Left lobe of liver (tissue), 2 donors: ENCODE results near the gene TMSB15B. TPM values are rescaled to one million over a fixed set of nuclear protein-coding genes. Genes with fewer than 3 reads are reported as not detected.
A peak's percentile ranks its signal among the peaks of the same experiment; 100 is the strongest.
"Not testable (repeated sequence)": the region's sequence is repeated elsewhere in the genome, so short reads cannot be mapped to it uniquely, and the experiment has no call there.

ENCODE experiments used
- ATAC-seq: fragments of 200-7000 bp; cut with Tn5 transposase; one replicate; pipeline ENCODE4 v1.9.1; 2020; ENCODE audit warnings: mild to moderate bottlenecking, moderate library complexity
- DNase-seq: peaks from one replicate; pipeline ENCODE4 v3.0.0-alpha.2; 2020; ENCODE audit warnings: low spot score
- total RNA-seq: library from RNA; stranded (reverse); gene quantifications from one replicate; pipeline ENCODE4 v1.2.1, GENCODE V29; 2021
- donor health status: DM: no; HTN: no; CAD: no; lungs with moderate emphysema.
- donor health status: DM: no; HTN: yes; CAD: no.

TMSB15B gene
- 0.28 TPM for total RNA-seq

- peak; percentile 47 for ATAC-seq
- not testable (repeated sequence) for DNase-seq
Measured at GRCh38 chrX:103962411-103963278, at the start of gene TMSB15B. TMSB15B (plus strand) TSS chrX:103962627.

DNA sequence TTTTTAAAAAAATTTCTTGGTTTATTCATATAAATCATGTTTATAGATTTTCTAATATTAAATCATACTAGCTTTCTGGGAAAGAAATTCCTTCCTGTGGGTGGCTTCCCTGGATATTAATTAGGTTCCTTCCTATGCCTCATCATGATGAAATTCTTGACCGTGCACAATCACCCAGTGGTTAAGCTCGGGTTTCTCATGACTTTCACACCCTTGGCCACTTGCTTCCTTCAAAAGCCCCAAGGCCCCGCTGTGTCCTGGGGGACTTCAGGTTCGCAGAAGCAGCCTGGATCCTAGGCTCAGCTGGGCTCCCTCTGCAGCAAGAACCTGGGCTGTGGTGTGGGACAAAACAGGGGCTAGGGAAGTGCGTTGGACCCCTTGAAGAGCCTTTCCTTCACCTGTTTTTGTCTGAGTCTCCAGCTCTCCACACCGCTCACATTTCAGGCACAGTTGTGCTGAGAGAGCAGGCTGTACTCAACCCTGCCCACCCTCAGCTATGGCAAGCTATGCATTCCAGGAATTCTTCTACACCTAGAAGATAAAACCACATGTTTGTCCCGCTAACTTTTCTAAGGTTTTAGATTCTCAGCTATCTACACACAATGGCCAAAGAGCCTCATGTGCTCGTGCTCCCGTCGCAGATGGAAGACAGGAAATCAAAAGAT lies 48.9 kb upstream of the TMSB15B start:
- no peak for ATAC-seq
- no peak for DNase-seq

- ATAC-seq (peak; percentile 58), DNase-seq (no peak)
Measured at GRCh38 chrX:103918050-103918449, 44.4 kb upstream of the TMSB15B start.

- peak; percentile 82 for ATAC-seq
Measured at GRCh38 chrX:103918571-103919269, 43.7 kb upstream of the TMSB15B start.

GRCh38 chrX:103919270-103919637 lies 43.2 kb upstream of the TMSB15B start:
- no peak for DNase-seq
- ATAC-seq: peak; percentile 54

More at GRCh38 chrX:103918571-103919269, 43.7 kb upstream of the TMSB15B start:
- no peak for DNase-seq

- not testable (repeated sequence) for DNase-seq, ATAC-seq
Measured at GRCh38 chrX:103920515-103920914, 41.9 kb upstream of the TMSB15B start.

DNA sequence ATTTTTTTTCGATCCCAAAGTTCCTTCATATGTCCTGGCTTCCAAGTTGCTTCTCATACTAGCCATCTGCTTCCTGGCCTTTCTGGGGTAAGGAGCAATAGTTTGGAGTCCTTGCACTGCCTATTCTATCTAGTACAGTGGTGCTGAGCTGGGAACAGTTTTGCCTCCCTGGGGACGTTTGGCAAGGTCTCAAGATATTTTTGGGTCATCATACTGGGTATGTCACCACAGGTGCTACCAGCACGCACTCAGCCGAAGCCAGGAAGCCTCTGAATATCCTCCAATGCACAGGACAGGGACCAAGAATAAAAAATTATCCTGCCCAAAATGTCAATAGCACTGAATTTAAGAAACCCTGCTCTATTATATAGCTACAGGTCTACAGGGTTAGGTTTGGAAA lies 35.4 kb upstream of the TMSB15B start:
- no peak for DNase-seq
- no peak for ATAC-seq

DNA sequence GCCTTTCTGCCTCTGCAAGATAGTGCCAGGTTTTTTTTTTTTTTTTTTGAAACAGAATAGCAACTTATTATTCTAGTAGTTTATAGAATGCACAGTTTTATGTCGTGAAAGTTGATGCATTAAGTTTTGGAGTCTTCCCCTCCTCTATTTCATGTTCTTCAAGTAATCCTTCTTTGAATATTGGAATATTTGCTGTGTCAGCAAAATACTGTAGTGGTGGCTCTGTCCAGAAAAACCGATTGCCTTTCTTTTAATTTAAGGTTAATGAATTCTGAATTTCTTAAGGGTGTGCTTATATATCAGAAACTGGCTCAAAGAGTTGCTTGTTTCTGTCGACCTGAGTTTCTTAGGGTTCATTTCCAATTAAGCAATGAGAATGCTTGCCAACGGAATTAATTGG lies 34.8 kb upstream of the TMSB15B start:
- DNase-seq: no peak
- no peak for ATAC-seq

- DNase-seq (no peak), ATAC-seq (no peak)
Measured at GRCh38 chrX:103932133-103932532, 30.3 kb upstream of the TMSB15B start.

DNA sequence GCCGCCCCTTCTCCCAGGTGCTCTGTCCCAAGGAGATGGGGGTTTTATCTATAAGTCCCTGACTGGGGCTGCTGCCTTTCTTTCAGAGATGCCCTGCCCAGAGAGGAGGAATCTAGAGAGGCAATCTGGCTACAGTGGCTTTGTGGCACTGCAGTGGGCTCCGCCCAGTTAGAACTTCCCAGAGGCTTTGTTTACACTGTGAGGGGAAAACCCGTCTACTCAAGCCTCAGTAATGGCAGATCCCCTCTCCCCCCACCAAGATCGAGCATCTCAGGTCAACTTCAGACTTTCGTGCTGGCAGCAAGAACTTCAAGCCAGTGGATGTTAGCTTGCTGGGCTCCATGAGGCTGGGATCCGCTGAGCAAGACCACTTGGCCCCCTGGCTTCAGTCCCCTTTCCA lies 22.2 kb upstream of the TMSB15B start:
- DNase-seq, ATAC-seq: not testable (repeated sequence)

GRCh38 chrX:103941201-103941975 lies 21.0 kb upstream of the TMSB15B start:
- ATAC-seq: peak; percentile 49
- DNase-seq: no peak

DNA sequence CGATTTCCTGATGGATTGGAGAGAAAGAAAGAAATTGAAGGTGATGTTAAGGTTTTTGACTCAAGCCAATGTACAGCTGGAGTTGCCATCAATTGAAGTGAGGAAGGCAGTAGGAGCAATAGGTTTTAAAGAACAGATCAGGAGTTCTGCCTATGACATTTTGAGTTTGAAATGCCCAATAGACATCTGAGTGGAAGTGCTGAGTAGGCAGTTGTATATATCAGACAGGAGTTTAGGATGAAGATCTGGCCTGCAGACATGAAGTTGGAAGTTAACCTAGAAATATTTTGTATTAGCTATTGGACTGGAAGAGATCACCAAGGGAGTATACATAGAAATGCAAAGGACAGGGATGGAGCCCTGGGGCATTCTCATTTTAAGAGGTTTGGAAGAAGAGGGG lies 12.9 kb upstream of the TMSB15B start:
- no peak for ATAC-seq

DNA sequence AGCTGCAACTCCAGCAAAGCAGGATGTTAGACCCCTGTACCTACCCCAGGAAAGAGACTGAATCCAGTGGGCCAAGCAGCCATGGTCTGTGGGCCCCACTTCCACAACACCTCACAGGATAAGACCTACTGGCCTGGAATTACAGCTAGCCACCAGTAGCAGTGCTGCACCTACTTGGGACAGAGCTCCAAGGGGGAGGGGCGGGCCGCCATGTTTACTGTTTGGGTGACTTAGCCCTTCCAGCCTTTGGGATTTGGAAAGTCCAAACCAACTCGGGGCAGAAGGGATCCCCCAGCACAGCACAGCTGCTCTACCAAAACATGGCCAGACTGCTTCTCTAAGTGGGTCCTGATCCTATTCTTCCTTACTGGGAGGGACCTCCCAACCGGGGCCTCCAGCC lies 9.1 kb upstream of the TMSB15B start:
- ATAC-seq: no peak
- no peak for DNase-seq

More for the DNA sequence above, 12.9 kb upstream of the TMSB15B start:
- no peak for DNase-seq

GRCh38 chrX:103954259-103954658 lies 8.2 kb upstream of the TMSB15B start:
- no peak for ATAC-seq
- DNase-seq: no peak

GRCh38 chrX:103960599-103960998 lies 1.8 kb upstream of the TMSB15B start:
- DNase-seq, ATAC-seq: not testable (repeated sequence)

DNA sequence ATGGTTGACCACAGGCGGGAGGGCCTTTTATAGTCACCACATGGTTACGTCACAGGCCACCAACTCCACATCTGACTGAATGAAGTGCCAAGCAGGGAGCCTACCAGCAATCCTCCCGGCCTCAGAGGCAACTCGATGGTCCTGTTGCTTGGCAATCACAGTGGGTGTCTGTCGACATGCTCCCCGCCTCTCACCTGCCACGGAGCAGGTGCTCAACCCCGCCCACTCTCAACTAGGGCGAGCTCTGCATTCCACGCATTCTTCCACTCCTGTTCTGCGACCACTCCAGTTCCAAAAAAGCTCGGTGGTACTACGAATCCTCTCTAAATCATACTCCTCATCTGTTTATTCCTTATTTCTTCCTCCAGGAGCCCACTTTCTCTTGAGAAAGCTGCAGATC lies 21.1 kb downstream of the TMSB15B start:
- DNase-seq, ATAC-seq: not testable (repeated sequence)

DNA sequence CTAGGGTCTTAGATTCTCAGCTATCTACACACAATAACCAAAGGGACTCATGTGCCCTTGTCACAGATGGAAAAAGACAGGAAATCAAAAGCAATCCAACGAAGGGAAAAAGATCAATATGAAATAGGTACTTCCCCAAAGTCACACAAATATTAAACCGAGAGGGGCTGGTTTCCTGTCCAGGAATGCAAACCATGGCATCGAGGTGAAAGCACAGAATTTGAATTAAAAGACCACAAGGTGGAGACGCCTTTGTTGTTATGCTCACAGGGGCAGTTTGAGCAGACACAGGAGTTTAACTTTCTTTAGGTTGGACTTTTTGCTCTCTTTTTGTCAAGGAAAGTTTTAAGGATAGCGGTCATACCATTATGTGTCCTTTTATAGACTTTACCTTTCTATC lies 36.8 kb downstream of the TMSB15B start:
- ATAC-seq: no peak

DNA sequence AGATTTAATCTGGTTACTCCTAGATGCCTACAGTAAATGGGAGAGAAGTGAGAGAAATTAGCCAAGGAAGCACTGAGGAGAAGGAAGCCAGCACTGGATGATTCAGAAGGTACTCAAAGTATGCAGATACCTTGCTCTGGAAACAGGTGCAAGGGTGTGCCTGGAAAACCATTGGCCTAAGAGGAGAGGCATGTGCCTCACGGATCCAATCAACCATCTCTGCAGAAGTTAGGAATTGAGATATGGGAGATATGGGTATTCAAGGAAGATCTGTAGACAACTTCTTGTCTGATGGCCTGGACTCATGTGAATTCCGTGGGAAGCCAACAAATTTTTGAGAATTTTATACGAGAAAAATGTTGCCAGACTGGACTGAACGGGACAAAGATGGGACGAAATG lies 46.4 kb downstream of the TMSB15B start:
- ATAC-seq: no peak
- DNase-seq: no peak

More for the DNA sequence above, 36.8 kb downstream of the TMSB15B start:
- no peak for DNase-seq

DNA sequence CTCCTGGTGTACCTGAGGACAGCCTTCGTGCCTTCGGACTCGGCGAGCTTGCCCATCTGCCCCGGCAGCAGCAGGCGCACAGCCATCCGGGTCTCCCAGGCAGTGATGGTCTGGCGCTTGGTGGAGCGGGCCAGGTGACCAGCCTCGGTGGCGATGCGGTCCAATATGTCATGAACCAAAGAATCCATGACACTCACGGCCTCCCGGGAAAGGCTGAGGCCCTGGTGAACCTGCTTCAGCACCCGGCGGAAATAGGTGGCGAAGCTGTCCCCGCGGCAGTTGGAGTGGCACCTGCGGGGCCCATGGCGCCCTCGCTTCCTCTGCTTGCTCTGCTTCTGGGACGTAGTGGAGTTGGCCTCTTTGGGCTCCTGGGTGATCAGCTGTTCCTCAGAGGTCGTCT lies 50.7 kb downstream of the TMSB15B start:
- no peak for ATAC-seq
- no peak for DNase-seq

- DNase-seq (no peak), ATAC-seq (no peak)
Measured at GRCh38 chrX:104013606-104014005, 51.2 kb downstream of the TMSB15B start, which contains the start of gene H2BW1. H2BW1 (minus strand) TSS chrX:104013708; CDS start chrX:104013576, 132 bp downstream.
